ENCODE results near the gene S100A16. TPM values are rescaled to one million over a fixed set of nuclear protein-coding genes. Genes with fewer than 3 reads are reported as not detected.

The S100A16 gene
- total RNA-seq, 1 donor from 2014 or later: 143 TPM

- peak; percentile 97 for DNase-seq (ENCODE audit: extremely low spot score, unreplicated experiment)
Observed at GRCh38 chr1:153568367-153569099, 44.4 kb downstream of the S100A16 start.

GRCh38 chr1:153567621-153568366 lies 45.1 kb downstream of the S100A16 start:
- Mint-ChIP-seq H3K4me1 (ENCODE audit: unreplicated experiment) (peaks cover 59% of the 10 kb centered on the region), H3K27me3 (ENCODE audit: unreplicated experiment) (no peaks in the 10 kb centered on the region), H3K36me3 (ENCODE audit: unreplicated experiment) (no peaks in the 10 kb centered on the region), H3K27ac (ENCODE audit: unreplicated experiment) (peak overlapping the region; percentile 98), H3K9me3 (ENCODE audit: unreplicated experiment) (no peaks in the 10 kb centered on the region), H3K4me3 (ENCODE audit: unreplicated experiment) (no peak overlapping the region)
- no peak for DNase-seq (ENCODE audit: extremely low spot score, unreplicated experiment)
- no peak for TF ChIP-seq CTCF (IDR thresholded peaks at IDR 0.05)

More at GRCh38 chr1:153568367-153569099, 44.4 kb downstream of the S100A16 start:
- no peaks in the 10 kb centered on the region for H3K27me3 Mint-ChIP-seq (ENCODE audit: unreplicated experiment)
- peak overlapping the region; percentile 34 for H3K4me3 Mint-ChIP-seq (ENCODE audit: unreplicated experiment)
- H3K4me1 Mint-ChIP-seq (ENCODE audit: unreplicated experiment): peaks cover 62% of the 10 kb centered on the region
- peak overlapping the region; percentile 98 for H3K27ac Mint-ChIP-seq (ENCODE audit: unreplicated experiment)
- no peaks in the 10 kb centered on the region for H3K36me3 Mint-ChIP-seq (ENCODE audit: unreplicated experiment)
- no peaks in the 10 kb centered on the region for H3K9me3 Mint-ChIP-seq (ENCODE audit: unreplicated experiment)
- TF ChIP-seq CTCF (IDR thresholded peaks at IDR 0.05): peak; percentile 99

GRCh38 chr1:153566414-153567371 lies 46.2 kb downstream of the S100A16 start:
- peak overlapping the region; percentile 100 for H3K27ac Mint-ChIP-seq (ENCODE audit: unreplicated experiment)
- no peaks in the 10 kb centered on the region for H3K27me3 Mint-ChIP-seq (ENCODE audit: unreplicated experiment)
- no peak overlapping the region for H3K4me3 Mint-ChIP-seq (ENCODE audit: unreplicated experiment)
- H3K4me1 Mint-ChIP-seq (ENCODE audit: unreplicated experiment): peaks cover 53% of the 10 kb centered on the region
- no peak for TF ChIP-seq CTCF (IDR thresholded peaks at IDR 0.05)
- H3K36me3 Mint-ChIP-seq (ENCODE audit: unreplicated experiment): no peaks in the 10 kb centered on the region
- H3K9me3 Mint-ChIP-seq (ENCODE audit: unreplicated experiment): no peaks in the 10 kb centered on the region
- peak; percentile 99 for DNase-seq (ENCODE audit: extremely low spot score, unreplicated experiment)

- Mint-ChIP-seq H3K27me3 (ENCODE audit: unreplicated experiment) (no peaks in the 10 kb centered on the region), H3K27ac (ENCODE audit: unreplicated experiment) (peak within 1 kb of the TSS; percentile 100), H3K4me3 (ENCODE audit: unreplicated experiment) (no peak within 1 kb of the TSS), H3K36me3 (ENCODE audit: unreplicated experiment) (no peaks in the 10 kb centered on the region), H3K4me1 (ENCODE audit: unreplicated experiment) (peaks cover 50% of the 10 kb centered on the region), H3K9me3 (ENCODE audit: unreplicated experiment) (no peaks in the 10 kb centered on the region)
- TF ChIP-seq CTCF (IDR thresholded peaks at IDR 0.05): no peak
- DNase-seq (ENCODE audit: extremely low spot score, unreplicated experiment): no peak
Observed at GRCh38 chr1:153565529-153566374, 47.2 kb downstream of the S100A16 start, which contains the start of gene S100A2. S100A2 (minus strand) TSS chr1:153565844; CDS start chr1:153563877, 1,967 bp downstream.
